Panc1 (cell line): ENCODE measurements around the gene STK32C. TPM values are rescaled to one million over a fixed set of nuclear protein-coding genes. Genes with fewer than 3 reads are reported as not detected.

Experiments used
- ATAC-seq: fragments of 200-7000 bp; cut with Tn5 transposase; 2 replicates; pipeline ENCODE4 v1.9.1; 2020; ENCODE audit warnings: mild to moderate bottlenecking, moderate library complexity
- BruUV-seq: library from RNA; stranded (reverse); fragments of 400-500 nt; replicated peaks from 2 replicates; lab custom pipeline; 2021; lab: Mats Ljungman, UMichigan
- CTCF ChIA-PET: fragments of 300-600 bp; sonication (Branson Sonifier 250); formaldehyde crosslinking; loops from one replicate; lab custom pipeline; 2022; ENCODE audit warnings: antibody characterized with exemption; lab: Charles Lee
- POLR2A ChIA-PET: fragments of 300-600 bp; sonication (Branson Sonifier 250); formaldehyde crosslinking; loops from one replicate; lab custom pipeline; 2022; ENCODE audit warnings: antibody characterized with exemption; lab: Charles Lee
- DNase-seq: peaks from one replicate; pipeline ENCODE4 v3.0.0-alpha.2; 2010; ENCODE audit warnings: low read depth, low spot score
- H3K27ac ChIP-seq: 2 replicates; pipeline ENCODE4 v1.5.1; 2011; ENCODE audit warnings: mild to moderate bottlenecking, low read length, inconsistent platforms
- H3K27me3 ChIP-seq: fragments of 200-500 bp; sonication (Bioruptor generic); 2 replicates; pipeline ENCODE4 v1.6.0; 2014; ENCODE audit warnings: low read length, inconsistent platforms; ENCODE audit not compliant: control insufficient read depth, insufficient read depth
- H3K36me3 ChIP-seq: fragments of 200-500 bp; sonication (Bioruptor generic); 2 replicates; pipeline ENCODE4 v1.5.1; 2014; ENCODE audit warnings: inconsistent platforms, mild to moderate bottlenecking, low read length, moderate library complexity; ENCODE audit not compliant: control insufficient read depth, insufficient read depth
- H3K4me1 ChIP-seq: 2 replicates; pipeline ENCODE4 v1.5.1; 2011; ENCODE audit warnings: inconsistent platforms, mild to moderate bottlenecking, low read length, moderate library complexity; ENCODE audit not compliant: control insufficient read depth, insufficient read depth
- H3K4me3 ChIP-seq, 2 experiments: 2 replicates each; pipeline ENCODE4 v1.5.1; 2011 to 2012; ENCODE audit warnings: low read depth in 2 of 2, low read length in 2 of 2, mild to moderate bottlenecking in 2 of 2, inconsistent platforms in 1 of 2, moderate library complexity in 1 of 2
- H3K9me3 ChIP-seq: fragments of 200-500 bp; sonication (Bioruptor generic); 2 replicates; pipeline ENCODE4 v1.5.1; 2014; ENCODE audit warnings: low read depth, mild to moderate bottlenecking, inconsistent platforms, low read length, moderate library complexity; ENCODE audit not compliant: control insufficient read depth, insufficient read depth
- POLR2AphosphoS5 ChIP-seq: IDR thresholded peaks from 2 replicates; pipeline ENCODE4 v1.6.1; 2012; ENCODE audit warnings: mild to moderate bottlenecking, low read depth, low read length, moderate library complexity
- SIN3A ChIP-seq: IDR thresholded peaks from 2 replicates; pipeline ENCODE4 v1.6.1; 2012; ENCODE audit warnings: low read depth, mild to moderate bottlenecking, low read length, moderate library complexity, borderline replicate concordance; ENCODE audit not compliant: insufficient read depth
- TCF7L2 ChIP-seq: IDR thresholded peaks from 2 replicates; pipeline ENCODE4 v1.6.1; 2011; ENCODE audit warnings: mild to moderate bottlenecking, low read depth, low read length, inconsistent platforms
- in situ Hi-C: cut with HindIII; loops from 2 replicates; pipeline ENCODE4 v1.10.0; 2016; ENCODE audit warnings: low sequenced_read_pairs, low pct_unique_long_range_greater_than_20kb
- intact Hi-C: fragments of 100-400 bp; cut with micrococcal nuclease; formaldehyde crosslinking; loops from one replicate; pipeline ENCODE4 v1.10.0; 2022; ENCODE audit not compliant: unreplicated experiment
- total RNA-seq: library from RNA; stranded (reverse); gene quantifications from one replicate; pipeline ENCODE4 v1.2.1, GENCODE V29; 2021; ENCODE audit not compliant: unreplicated experiment
- TF ChIP-seq, protein P1 (sequence below): fragments of 450-650 bp; IDR thresholded peaks from 2 replicates; pipeline ENCODE4 v1.5.1; 2017; ENCODE audit warnings: mild to moderate bottlenecking
- TF ChIP-seq, protein P2 (sequence below), 2 experiments: IDR thresholded peaks; 2 replicates each; pipeline ENCODE4 v1.6.1; 2011 to 2012; ENCODE audit warnings: low read depth in 2 of 2, control low read depth in 1 of 2, low read length in 1 of 2, mild to moderate bottlenecking in 1 of 2, moderate library complexity in 1 of 2; ENCODE audit not compliant: insufficient read depth in 1 of 2

The STK32C gene
- total RNA-seq, 1 experiment from 2014 or later = 53.7 TPM

GRCh38 chr10:132189810-132190422 lies 117.8 kb downstream of the STK32C start:
- ChIA-PET CTCF (no interaction called here), POLR2A (no interaction called here)
- Histone ChIP-seq H3K4me1 (peaks cover 5% of the 10 kb centered on the region; the same call in 1 of the 2 replicates), H3K27ac (no peak overlapping the region), H3K4me3 (no peak overlapping the region), H3K27me3 (peaks cover 5% of the 10 kb centered on the region; the same call in 1 of the 2 replicates), H3K36me3 (no peaks in the 10 kb centered on the region), H3K9me3 (no peaks in the 10 kb centered on the region)
- intact Hi-C loops = no loop called here
- in situ Hi-C loops = no loop called here
- DNase-seq (no peak), ATAC-seq (no peak)
- BruUV-seq = no TSS peak
- no peak for TF ChIP-seq TCF7L2
- TF ChIP-seq SIN3A = no peak
- no peak for TF ChIP-seq POLR2AphosphoS5
- TF ChIP-seq, protein P1, sequence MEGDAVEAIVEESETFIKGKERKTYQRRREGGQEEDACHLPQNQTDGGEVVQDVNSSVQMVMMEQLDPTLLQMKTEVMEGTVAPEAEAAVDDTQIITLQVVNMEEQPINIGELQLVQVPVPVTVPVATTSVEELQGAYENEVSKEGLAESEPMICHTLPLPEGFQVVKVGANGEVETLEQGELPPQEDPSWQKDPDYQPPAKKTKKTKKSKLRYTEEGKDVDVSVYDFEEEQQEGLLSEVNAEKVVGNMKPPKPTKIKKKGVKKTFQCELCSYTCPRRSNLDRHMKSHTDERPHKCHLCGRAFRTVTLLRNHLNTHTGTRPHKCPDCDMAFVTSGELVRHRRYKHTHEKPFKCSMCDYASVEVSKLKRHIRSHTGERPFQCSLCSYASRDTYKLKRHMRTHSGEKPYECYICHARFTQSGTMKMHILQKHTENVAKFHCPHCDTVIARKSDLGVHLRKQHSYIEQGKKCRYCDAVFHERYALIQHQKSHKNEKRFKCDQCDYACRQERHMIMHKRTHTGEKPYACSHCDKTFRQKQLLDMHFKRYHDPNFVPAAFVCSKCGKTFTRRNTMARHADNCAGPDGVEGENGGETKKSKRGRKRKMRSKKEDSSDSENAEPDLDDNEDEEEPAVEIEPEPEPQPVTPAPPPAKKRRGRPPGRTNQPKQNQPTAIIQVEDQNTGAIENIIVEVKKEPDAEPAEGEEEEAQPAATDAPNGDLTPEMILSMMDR = no peak
- TF ChIP-seq, protein P2, sequence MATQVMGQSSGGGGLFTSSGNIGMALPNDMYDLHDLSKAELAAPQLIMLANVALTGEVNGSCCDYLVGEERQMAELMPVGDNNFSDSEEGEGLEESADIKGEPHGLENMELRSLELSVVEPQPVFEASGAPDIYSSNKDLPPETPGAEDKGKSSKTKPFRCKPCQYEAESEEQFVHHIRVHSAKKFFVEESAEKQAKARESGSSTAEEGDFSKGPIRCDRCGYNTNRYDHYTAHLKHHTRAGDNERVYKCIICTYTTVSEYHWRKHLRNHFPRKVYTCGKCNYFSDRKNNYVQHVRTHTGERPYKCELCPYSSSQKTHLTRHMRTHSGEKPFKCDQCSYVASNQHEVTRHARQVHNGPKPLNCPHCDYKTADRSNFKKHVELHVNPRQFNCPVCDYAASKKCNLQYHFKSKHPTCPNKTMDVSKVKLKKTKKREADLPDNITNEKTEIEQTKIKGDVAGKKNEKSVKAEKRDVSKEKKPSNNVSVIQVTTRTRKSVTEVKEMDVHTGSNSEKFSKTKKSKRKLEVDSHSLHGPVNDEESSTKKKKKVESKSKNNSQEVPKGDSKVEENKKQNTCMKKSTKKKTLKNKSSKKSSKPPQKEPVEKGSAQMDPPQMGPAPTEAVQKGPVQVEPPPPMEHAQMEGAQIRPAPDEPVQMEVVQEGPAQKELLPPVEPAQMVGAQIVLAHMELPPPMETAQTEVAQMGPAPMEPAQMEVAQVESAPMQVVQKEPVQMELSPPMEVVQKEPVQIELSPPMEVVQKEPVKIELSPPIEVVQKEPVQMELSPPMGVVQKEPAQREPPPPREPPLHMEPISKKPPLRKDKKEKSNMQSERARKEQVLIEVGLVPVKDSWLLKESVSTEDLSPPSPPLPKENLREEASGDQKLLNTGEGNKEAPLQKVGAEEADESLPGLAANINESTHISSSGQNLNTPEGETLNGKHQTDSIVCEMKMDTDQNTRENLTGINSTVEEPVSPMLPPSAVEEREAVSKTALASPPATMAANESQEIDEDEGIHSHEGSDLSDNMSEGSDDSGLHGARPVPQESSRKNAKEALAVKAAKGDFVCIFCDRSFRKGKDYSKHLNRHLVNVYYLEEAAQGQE (IDR thresholded peaks at IDR 0.05; ENCODE audit: insufficient read depth in 1 of 2, low read depth in 2 of 2, low read length in 1 of 2) = no peak

GRCh38 chr10:132189016-132189415 lies 118.7 kb downstream of the STK32C start:
- H3K27me3 ChIP-seq = peaks cover 7% of the 10 kb centered on the region
- BruUV-seq = no TSS peak
- TF ChIP-seq, protein P1 = no peak
- TF ChIP-seq, protein P2 (IDR thresholded peaks at IDR 0.05; ENCODE audit: insufficient read depth in 1 of 2, low read depth in 2 of 2, low read length in 1 of 2) = no peak
- TF ChIP-seq SIN3A (no peak), TCF7L2 (no peak), POLR2AphosphoS5 (no peak)
- in situ Hi-C loops (no loop called here), intact Hi-C loops (no loop called here)
- peaks cover 5% of the 10 kb centered on the region; the same call in 1 of the 2 replicates for H3K4me1 ChIP-seq
- DNase-seq (no peak), ATAC-seq (no peak)
- CTCF ChIA-PET = no interaction called here
- H3K4me3 ChIP-seq = no peak overlapping the region
- H3K9me3 ChIP-seq = no peaks in the 10 kb centered on the region
- POLR2A ChIA-PET = no interaction called here
- H3K36me3 ChIP-seq = no peaks in the 10 kb centered on the region
- no peak overlapping the region for H3K27ac ChIP-seq
